ENCODE data around the gene ALG3.

GRCh38 chr3:184291738-184292445 is 43.1 kb upstream of the ALG3 start:
- TF ChIP-seq CTCF (conservative IDR thresholded peaks at IDR 0.05; ENCODE audit: low read depth, low read length): no peak
- TF ChIP-seq EZH2 (IDR thresholded peaks at IDR 0.05; ENCODE audit: borderline replicate concordance, low read depth, low read length, poor library complexity, severe bottlenecking): no peak

Measured in A673 (cell line).